WTC11 (cell line): ENCODE results near the gene CTNND2.

Experiments
- NFYB ChIP-seq: sonication (generic); formaldehyde crosslinking; conservative IDR thresholded peaks from 2 replicates; pipeline ENCODE4 v1.8.0; 2022; ENCODE audit warnings: low read depth, missing genetic modification reagents
- TF ChIP-seq, protein P1 (sequence below): fragments of 250-450 bp; sonication (Bioruptor Pico); IDR thresholded peaks from 2 replicates; pipeline ENCODE4 v1.9.0; 2021; ENCODE audit warnings: mild to moderate bottlenecking

DNA sequence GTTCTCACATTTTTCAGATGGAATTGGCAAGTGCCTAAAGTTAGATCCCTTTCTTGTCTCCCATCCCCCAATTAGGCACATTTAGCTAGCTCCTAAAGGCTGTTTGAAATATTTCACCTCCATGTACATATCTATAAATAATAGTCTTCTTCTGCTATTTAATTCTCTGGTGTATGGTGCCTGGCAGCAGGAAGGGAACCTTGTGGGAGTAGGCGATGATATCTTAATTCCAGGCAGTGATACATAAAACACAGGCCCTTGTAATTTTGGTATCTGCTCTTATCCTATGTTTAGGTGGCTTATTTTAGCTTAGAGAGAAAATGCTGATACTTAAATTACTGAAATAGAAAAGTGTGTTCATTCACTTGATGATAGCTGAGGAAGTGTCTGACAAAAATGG, 880.3 kb downstream of the CTNND2 start:
- TF ChIP-seq, protein P1, sequence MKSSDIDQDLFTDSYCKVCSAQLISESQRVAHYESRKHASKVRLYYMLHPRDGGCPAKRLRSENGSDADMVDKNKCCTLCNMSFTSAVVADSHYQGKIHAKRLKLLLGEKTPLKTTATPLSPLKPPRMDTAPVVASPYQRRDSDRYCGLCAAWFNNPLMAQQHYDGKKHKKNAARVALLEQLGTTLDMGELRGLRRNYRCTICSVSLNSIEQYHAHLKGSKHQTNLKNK = no peak
- no peak for TF ChIP-seq NFYB (CRISPR knock-in tag)
